ENCODE data around the gene CDH13.

CDH13 gene

GRCh38 chr16:83363521-83363920, 736.8 kb downstream of the CDH13 start:
- H3K27ac ChIP-seq, result no peak overlapping the region

GRCh38 chr16:83365166-83365565, 738.4 kb downstream of the CDH13 start:
- TF ChIP-seq CTCF (conservative IDR thresholded peaks at IDR 0.05) (no peak), ZFX (IDR thresholded peaks at IDR 0.05) (no peak)
- no peak overlapping the region for H3K27ac ChIP-seq

More at GRCh38 chr16:83363521-83363920, 736.8 kb downstream of the CDH13 start:
- TF ChIP-seq ZFX (IDR thresholded peaks at IDR 0.05) (no peak), CTCF (conservative IDR thresholded peaks at IDR 0.05) (no peak)

GRCh38 chr16:83366228-83366627, 739.5 kb downstream of the CDH13 start:
- no peak overlapping the region for H3K27ac ChIP-seq
- TF ChIP-seq CTCF (conservative IDR thresholded peaks at IDR 0.05) (no peak), ZFX (IDR thresholded peaks at IDR 0.05) (no peak)

- no peak overlapping the region for H3K27ac ChIP-seq
- TF ChIP-seq CTCF (conservative IDR thresholded peaks at IDR 0.05) (no peak), ZFX (IDR thresholded peaks at IDR 0.05) (no peak)
These were observed 748.2 kb downstream of the CDH13 start for GRCh38 chr16:83374979-83375378.

- TF ChIP-seq ZFX (IDR thresholded peaks at IDR 0.05), result no peak
- no peak for TF ChIP-seq CTCF (conservative IDR thresholded peaks at IDR 0.05)
- no peak overlapping the region for H3K27ac ChIP-seq
These were observed 763.0 kb downstream of the CDH13 start for GRCh38 chr16:83389751-83390150.

- no peak overlapping the region for H3K27ac ChIP-seq
- TF ChIP-seq CTCF (conservative IDR thresholded peaks at IDR 0.05), result no peak
- TF ChIP-seq ZFX (IDR thresholded peaks at IDR 0.05), result no peak
These were observed 764.0 kb downstream of the CDH13 start for GRCh38 chr16:83390759-83391158.

GRCh38 chr16:83392743-83393142, 766.0 kb downstream of the CDH13 start:
- no peak for TF ChIP-seq ZFX (IDR thresholded peaks at IDR 0.05)
- TF ChIP-seq CTCF (conservative IDR thresholded peaks at IDR 0.05), result no peak
- no peak overlapping the region for H3K27ac ChIP-seq
